CD4-positive, alpha-beta T cell treated with Interleukin-1 beta for 1 hour (primary cell): ENCODE measurements around the gene LHX3.

Source experiments
- DNase-seq, 2 donors: peaks; one replicate each; pipeline ENCODE4 v3.0.0-alpha.2; 2020 to 2022

Gene LHX3

GRCh38 chr9:136204145-136204805, 653 bp downstream of the LHX3 start:
- no peak for DNase-seq

DNA sequence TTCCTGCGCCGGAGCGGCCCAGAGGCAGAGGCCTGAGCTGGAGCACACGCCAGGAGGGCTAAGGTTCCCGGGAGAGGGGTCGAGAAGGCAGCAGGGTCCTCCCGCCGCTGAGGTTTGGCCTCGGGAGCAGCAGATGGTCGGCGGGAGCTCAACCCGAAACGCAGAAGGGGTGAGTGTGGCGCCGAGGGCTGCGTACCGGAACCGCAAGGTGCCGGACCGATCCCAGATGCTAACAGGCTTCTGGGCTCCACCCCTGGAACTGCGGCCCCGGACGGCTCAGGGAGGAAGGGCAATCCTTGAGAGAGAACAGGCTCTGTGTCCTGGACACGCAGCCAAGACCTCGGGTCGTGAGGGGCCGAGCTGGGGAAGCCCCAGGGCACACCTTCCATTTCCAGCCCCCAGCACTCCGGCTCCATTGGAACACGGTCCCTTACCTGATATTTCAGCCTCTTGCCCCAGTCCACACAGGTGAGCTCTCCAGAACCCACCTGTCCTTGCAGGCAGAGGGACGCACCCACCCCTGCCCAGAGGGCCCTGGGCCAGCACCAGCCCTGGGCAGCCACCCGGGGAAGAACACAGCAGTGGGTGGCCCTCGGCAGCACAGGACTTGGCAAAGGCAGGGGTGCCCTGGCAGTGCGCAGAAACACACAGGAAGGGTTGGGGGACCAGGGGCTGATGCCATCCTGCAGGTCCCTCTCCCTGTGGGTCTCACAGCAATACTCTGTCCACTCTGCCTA, 1.4 kb downstream of the LHX3 start:
- no peak for DNase-seq

- no peak for DNase-seq
Observed at GRCh38 chr9:136202454-136203407, 2.2 kb downstream of the LHX3 start.

DNA sequence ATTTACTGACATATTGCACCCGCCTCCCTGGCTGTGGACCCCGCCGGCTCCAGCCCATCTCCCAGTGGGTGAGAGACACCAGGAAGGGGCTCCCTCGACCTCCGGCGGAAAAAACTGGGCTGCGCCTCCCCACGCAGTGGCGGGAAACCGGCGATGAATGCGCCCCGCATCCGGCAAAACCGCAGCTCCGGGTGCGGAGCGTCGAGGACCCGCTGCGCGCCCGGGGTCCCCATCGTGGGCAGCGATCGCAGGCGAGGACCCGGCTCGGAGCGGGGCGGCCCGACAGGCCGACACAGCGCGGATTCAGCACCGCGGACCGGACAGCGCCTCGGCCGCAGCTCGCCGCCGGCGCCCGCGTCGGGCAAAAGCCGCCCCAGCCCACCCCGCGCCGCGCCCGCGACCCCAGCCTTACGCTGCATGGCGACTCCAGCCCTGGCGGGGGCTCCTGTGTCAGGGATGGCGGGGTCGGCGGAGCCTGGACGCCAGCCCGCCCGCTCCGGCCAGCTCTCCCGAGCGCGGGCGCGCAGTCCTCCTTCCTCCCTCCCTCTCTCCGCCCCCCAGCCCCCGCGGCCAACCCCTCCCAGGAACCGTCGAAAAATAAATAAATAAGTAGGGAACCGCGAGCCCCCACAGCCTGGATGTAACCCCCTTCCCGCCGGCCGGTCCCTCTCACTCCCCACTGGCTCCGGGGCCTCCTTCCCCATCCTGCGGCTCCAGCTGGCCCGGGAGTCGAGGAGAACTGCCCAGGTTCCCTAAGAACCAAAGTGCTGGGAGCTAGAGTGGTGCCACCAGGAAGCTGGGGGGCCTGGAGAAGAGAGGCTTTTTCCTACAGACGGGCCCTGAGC, 3.1 kb downstream of the LHX3 start:
- no peak for DNase-seq

GRCh38 chr9:136201174-136201573, 3.8 kb downstream of the LHX3 start:
- DNase-seq = no peak

DNA sequence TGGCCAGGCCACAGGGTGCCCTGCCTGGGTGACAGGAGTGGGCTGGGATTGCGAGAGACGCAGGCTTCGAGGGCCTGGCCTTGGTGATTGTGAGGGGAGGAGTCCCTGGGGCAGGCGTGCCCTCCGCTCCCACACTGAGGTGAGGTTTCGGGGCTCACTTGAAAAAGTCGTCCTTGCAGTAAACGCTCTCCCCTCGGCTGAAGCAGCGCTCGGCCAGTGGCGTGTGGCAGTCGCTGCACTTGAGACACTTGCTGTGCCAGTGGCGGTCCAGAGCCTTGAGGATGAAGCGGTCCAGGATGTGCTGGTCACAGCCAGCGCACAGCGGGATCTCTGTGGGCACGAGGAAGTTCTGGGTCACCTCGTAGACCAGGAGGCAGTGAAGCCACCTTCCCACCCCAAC, 4.5 kb downstream of the LHX3 start:
- DNase-seq = no peak

- DNase-seq = no peak
Observed at GRCh38 chr9:136199391-136200288, 5.3 kb downstream of the LHX3 start.

- no peak for DNase-seq
Observed at GRCh38 chr9:136198605-136199083, 6.3 kb downstream of the LHX3 start.

- no peak for DNase-seq
Observed at GRCh38 chr9:136197930-136198604, 6.9 kb downstream of the LHX3 start.

GRCh38 chr9:136197084-136197875, 7.6 kb downstream of the LHX3 start:
- no peak for DNase-seq

DNA sequence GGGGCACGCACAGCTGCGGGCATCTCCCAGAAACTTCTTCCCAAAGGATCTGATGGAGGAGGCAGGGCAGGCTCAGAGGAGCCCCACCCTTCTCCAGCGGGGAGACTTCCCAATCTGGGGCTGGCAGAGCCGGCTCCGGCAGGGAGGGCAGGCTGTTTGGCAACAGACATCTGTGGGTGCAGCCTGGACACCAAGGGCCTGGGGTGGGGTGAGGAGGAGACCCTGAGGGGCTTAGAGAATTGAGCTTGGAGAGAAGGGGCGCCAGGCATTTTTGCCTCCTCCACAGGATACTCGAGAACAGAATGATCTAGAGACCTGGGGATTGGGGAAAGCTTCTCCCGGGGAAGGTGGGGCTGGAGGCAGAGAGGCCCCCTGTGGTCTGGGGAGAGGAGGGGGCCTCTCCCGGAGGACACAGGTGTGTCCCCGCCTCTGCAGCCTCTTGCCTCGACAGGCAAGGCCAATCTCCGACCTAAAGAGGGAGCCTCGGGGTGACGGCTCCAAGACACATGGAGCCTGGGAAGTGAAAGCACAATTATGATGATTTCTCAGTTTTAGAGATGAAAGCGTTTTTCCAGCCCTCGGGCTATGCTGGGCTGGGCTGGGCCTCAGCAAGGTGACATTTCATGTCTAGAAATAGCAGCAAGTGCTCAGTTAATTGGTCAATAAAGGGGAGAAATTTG, 8.4 kb downstream of the LHX3 start:
- no peak for DNase-seq

DNA sequence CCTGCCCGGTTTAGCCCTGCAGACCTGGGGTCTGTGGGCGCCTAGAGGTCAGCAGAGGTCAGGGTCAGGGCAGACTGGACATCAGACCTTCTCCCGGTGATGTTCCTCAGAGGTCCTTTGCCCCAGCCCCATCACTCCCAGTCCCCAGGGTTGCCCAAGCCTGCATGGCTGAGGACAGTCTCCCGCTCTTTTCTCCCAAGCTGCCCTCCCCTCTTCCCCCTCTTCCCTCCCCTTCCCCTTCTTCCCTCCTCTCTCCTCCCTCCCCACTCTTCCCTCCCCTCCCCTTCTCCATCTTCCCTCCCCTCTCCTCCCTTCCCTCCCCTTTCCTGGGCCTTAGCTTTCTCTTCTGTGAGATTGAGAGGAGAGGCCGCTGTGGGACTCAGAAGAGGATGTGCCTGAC, 10.4 kb downstream of the LHX3 start:
- no peak for DNase-seq

DNA sequence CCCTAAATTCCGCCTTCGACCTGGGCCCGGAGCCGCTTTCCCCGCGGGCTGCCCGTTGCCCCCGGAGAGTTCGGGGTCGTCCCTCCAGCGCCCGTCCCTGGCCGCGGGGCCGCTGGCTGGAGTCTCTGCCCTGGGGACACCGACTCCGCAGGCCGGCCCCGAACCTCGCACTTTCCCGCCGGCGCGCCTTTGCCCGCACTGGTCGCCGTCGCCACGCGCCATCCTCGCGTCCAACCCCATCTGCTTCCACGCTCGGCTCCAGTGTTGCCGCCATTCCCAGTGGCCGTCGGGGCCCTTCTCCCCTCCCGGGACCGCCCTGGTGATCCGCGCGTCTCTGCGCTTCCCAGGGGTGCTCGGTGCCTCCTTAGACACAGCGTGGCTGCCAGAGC, 11.0 kb downstream of the LHX3 start:
- no peak for DNase-seq

DNA sequence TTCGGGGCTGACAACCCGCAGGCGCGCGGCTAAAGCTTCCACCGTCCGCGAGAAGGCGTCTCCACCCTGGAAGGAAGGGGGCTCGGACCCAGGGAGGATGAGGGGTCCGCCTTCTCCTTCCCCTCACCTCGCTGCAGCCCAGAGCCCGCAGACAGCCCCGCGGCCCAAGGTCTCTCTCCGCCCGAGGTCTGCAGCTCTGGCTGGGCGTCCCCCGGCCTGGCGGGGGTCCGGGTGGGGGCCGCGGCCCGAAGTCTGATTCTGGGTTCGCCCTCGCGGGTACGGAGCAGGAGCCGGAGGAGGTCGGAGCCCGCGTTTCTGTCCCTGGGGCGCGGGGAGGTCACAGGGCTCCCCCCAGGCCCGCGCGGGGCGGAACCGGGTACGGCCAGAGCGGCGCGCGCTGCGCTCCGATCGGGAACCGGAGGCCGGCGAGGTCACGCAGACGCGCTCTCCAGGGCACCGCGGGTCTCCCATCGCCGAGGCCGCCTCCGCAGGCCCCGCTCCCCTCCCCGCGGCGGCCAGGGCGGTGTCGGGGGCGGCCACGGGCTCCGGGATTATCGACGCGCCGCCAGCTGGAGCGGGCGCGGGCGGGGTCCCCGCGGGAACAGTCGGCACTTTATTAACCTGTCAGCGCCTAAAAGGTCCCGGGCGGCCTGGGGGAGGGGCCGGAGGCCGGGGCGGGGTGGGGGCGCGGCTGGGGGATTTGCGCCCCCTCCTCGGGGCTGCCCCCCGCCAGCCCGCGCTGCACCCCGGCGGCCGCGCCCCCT, 11.6 kb downstream of the LHX3 start:
- no peak for DNase-seq

DNA sequence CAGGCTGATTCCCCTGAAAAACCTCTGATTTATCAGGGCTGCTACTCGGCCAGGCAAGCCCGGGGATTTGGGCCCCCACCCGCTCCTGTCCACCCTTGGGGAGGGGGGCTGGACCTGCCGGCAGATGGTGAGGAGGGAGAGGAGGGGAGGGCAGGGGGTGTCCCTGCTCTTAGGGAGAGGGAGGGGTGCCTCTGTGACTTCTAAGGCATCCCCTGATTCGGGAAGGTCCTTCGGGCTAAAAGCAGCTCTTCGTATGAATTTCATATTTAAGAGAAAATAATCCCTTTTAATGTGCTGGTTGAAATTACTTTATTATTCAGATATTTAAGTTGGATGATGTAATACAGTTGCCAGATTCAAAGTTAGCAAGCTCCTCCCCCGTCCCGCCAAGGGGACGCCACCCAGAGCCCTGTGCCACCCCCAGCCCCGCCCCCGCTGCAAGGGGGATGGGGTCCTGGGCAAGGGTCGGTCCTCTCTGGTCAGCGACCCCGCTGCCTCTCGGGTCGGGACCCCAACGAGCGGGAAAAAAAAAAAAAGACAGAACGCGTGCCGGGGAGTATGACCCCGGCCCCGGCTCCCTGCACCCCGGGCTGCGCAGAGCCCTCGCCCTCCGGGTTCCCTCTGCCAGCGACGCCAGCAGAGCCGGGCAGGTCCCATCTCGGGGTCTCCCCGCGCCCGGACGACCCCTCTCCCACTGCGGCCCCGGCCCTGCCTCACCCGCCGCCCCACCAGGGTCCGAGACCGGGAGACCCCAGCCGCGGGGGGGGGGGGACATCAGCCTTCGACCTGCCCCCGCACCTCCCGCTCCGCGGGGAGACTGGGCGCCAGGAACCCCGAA, 12.4 kb downstream of the LHX3 start:
- no peak for DNase-seq

DNA sequence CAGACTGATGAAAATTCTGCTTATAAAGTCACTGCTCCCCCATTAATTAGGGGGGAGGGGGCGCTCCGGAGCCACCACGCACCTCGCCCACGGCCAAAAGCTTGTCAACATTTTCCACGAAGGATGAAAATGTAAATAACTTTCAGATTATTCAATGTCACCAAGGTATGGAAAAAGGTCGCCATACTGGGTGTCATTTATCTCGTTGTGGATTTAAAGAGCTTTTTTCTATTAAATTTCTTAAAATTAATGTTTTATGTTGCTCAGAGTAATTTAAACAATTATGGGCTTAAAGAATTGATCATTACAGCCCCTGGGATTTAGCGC, 13.0 kb downstream of the LHX3 start:
- DNase-seq = no peak

DNA sequence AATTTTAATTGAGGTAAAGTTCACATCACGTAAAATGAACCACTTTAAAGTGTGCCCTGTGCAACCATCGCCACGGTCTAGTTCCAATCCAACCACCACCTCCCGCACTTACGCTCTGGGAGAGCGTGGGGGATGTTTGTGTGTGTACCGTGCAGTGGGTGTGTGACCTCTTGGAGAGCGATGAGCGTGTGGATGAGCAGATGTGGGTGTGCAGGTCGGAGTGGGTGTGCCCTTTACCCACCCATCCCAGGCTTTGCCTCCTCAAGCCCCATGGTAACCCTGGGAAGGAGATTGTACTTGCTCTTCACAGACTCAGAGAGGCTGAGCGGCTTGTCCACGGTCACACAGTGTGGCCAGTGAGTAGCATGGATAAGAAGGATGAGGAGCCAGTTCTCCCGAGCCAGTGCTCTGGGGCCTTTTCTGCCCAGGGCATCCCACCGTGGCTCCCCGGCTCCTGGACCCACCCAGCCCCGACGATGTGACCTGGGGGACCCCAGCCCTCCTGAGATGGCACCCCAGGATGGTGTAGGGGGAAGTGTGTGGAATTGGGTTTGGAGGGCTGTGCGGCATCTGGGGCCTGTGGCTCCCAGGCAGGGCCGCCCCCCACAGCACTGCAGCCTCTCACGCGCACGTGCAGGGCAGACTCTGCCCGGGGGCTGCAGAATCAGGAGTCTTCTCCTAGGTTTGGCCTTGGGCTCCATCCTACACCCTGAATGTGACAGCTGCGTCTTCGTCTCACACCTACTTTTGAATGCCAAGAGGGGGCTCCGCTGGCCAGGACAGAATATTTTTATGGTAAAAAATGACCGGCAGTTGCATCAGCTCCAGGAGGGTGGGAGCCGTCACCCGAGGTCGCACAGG, 13.6 kb downstream of the LHX3 start:
- DNase-seq = no peak
